ENCODE measurements around the gene GCLC. TPM values are rescaled to one million over a fixed set of nuclear protein-coding genes. Genes with fewer than 3 reads are reported as not detected.
A peak's percentile ranks its signal among the peaks of the same experiment; 100 is the strongest.
"Not testable (repeated sequence)": the region's sequence is repeated elsewhere in the genome, so short reads cannot be mapped to it uniquely, and the experiment has no call there.

The GCLC gene
- total RNA-seq, 1 experiment from 2014 or later: 37.2 TPM

- no TSS peak for BruUV-seq (replicated peaks)
- ChIA-PET POLR2A (no interaction called here), CTCF (no interaction called here)
- intact Hi-C loops (cut with micrococcal nuclease; ENCODE audit: unreplicated experiment): no loop called here
- H3K27ac ChIP-seq (ENCODE audit: low read length): no peak overlapping the region
- DNase-seq (ENCODE audit: low read depth, low spot score): no peak
- no peaks in the 10 kb centered on the region for H3K27me3 ChIP-seq (ENCODE audit: control insufficient read depth, insufficient read depth, low read length)
- peaks cover 40% of the 10 kb centered on the region; the same call in 1 of the 2 replicates for H3K9me3 ChIP-seq (ENCODE audit: control insufficient read depth, insufficient read depth, low read depth, low read length)
- no peak for TF ChIP-seq SIN3A (IDR thresholded peaks at IDR 0.05; ENCODE audit: borderline replicate concordance, insufficient read depth, low read depth, low read length)
- no peaks in the 10 kb centered on the region for H3K36me3 ChIP-seq (ENCODE audit: control insufficient read depth, insufficient read depth, low read length)
- no peaks in the 10 kb centered on the region for H3K4me1 ChIP-seq (ENCODE audit: control insufficient read depth, insufficient read depth, low read length)
- ATAC-seq: no peak
- in situ Hi-C loops (cut with HindIII; ENCODE audit: low pct_unique_long_range_greater_than_20kb, low sequenced_read_pairs): no loop called here
- no peak overlapping the region for H3K4me3 ChIP-seq (ENCODE audit: low read depth in 2 of 2, low read length in 2 of 2)
Observed at GRCh38 chr6:53556986-53557715, 12.2 kb upstream of the GCLC start.

- ATAC-seq; H3K27ac ChIP-seq (ENCODE audit: low read length); H3K4me1 ChIP-seq (ENCODE audit: control insufficient read depth, insufficient read depth, low read length); in situ Hi-C loops (cut with HindIII; ENCODE audit: low pct_unique_long_range_greater_than_20kb, low sequenced_read_pairs); H3K27me3 ChIP-seq (ENCODE audit: control insufficient read depth, insufficient read depth, low read length); H3K4me3 ChIP-seq (ENCODE audit: low read depth in 2 of 2, low read length in 2 of 2); intact Hi-C loops (cut with micrococcal nuclease; ENCODE audit: unreplicated experiment); DNase-seq (ENCODE audit: low read depth, low spot score); BruUV-seq (replicated peaks); POLR2A ChIA-PET; CTCF ChIA-PET; H3K36me3 ChIP-seq (ENCODE audit: control insufficient read depth, insufficient read depth, low read length): not testable (repeated sequence)
- peaks cover 21% of the 10 kb centered on the region; the same call in 1 of the 2 replicates for H3K9me3 ChIP-seq (ENCODE audit: control insufficient read depth, insufficient read depth, low read depth, low read length)
Observed at GRCh38 chr6:53553600-53553999, 8.7 kb upstream of the GCLC start.

GRCh38 chr6:53551681-53552080 is 6.8 kb upstream of the GCLC start:
- H3K4me1 ChIP-seq (ENCODE audit: control insufficient read depth, insufficient read depth, low read length); CTCF ChIA-PET; H3K27me3 ChIP-seq (ENCODE audit: control insufficient read depth, insufficient read depth, low read length); DNase-seq (ENCODE audit: low read depth, low spot score); intact Hi-C loops (cut with micrococcal nuclease; ENCODE audit: unreplicated experiment); H3K36me3 ChIP-seq (ENCODE audit: control insufficient read depth, insufficient read depth, low read length); H3K9me3 ChIP-seq (ENCODE audit: control insufficient read depth, insufficient read depth, low read depth, low read length); ATAC-seq; H3K27ac ChIP-seq (ENCODE audit: low read length); H3K4me3 ChIP-seq (ENCODE audit: low read depth in 2 of 2, low read length in 2 of 2); BruUV-seq (replicated peaks); in situ Hi-C loops (cut with HindIII; ENCODE audit: low pct_unique_long_range_greater_than_20kb, low sequenced_read_pairs): not testable (repeated sequence)
- POLR2A ChIA-PET: interaction anchor here (0.5 kb wide), 1 partner anchor 14 kb away, joined by 16 read pairs; no protein-coding TSS in a partner anchor

GRCh38 chr6:53547811-53548496 is 3.1 kb upstream of the GCLC start:
- CTCF ChIA-PET: no interaction called here
- no TSS peak for BruUV-seq (replicated peaks)
- no peaks in the 10 kb centered on the region for H3K27me3 ChIP-seq (ENCODE audit: control insufficient read depth, insufficient read depth, low read length)
- intact Hi-C loops (cut with micrococcal nuclease; ENCODE audit: unreplicated experiment) (loop anchor here (2.0 kb wide), 1 partner anchor 179 kb away; no protein-coding TSS in a partner anchor), in situ Hi-C loops (cut with HindIII; ENCODE audit: low pct_unique_long_range_greater_than_20kb, low sequenced_read_pairs) (no loop called here)
- no peaks in the 10 kb centered on the region; the same call in 1 of the 2 replicates for H3K36me3 ChIP-seq (ENCODE audit: control insufficient read depth, insufficient read depth, low read length)
- H3K9me3 ChIP-seq (ENCODE audit: control insufficient read depth, insufficient read depth, low read depth, low read length): no peaks in the 10 kb centered on the region
- H3K27ac ChIP-seq (ENCODE audit: low read length): peak overlapping the region; percentile 96
- DNase-seq (ENCODE audit: low read depth, low spot score) (peak; percentile 87), ATAC-seq (peak; percentile 92)
- H3K4me3 ChIP-seq (ENCODE audit: low read depth in 2 of 2, low read length in 2 of 2): peak overlapping the region; percentile 67 to 100
- no peak for TF ChIP-seq CTCF (IDR thresholded peaks at IDR 0.05)
- TF ChIP-seq POLR2AphosphoS5 (IDR thresholded peaks at IDR 0.05; ENCODE audit: low read depth, low read length): peak; percentile 81
- TF ChIP-seq REST (IDR thresholded peaks at IDR 0.05; ENCODE audit: insufficient read depth in 1 of 2, low read depth in 2 of 2, low read length in 1 of 2): no peak
- TF ChIP-seq SIN3A (IDR thresholded peaks at IDR 0.05; ENCODE audit: borderline replicate concordance, insufficient read depth, low read depth, low read length): peak; percentile 94; the same call in 1 of the 2 replicates
- TF ChIP-seq TCF7L2 (IDR thresholded peaks at IDR 0.05; ENCODE audit: low read depth, low read length): peak; percentile 66; the same call in 1 of the 2 replicates
- POLR2A ChIA-PET: interaction anchor here (0.7 kb wide), 1 partner anchor 1127 kb away, joined by 3 read pairs; no protein-coding TSS in a partner anchor
- H3K4me1 ChIP-seq (ENCODE audit: control insufficient read depth, insufficient read depth, low read length): peaks cover 15% of the 10 kb centered on the region

All from Panc1 (cell line).